HepG2 (cell line): ENCODE data around the gene ABCA13. TPM values are rescaled to one million over a fixed set of nuclear protein-coding genes. Genes with fewer than 3 reads are reported as not detected.

Source experiments
- ATF7-NPFF ChIP-seq: sonication (generic); formaldehyde crosslinking; IDR thresholded peaks from 2 replicates; pipeline ENCODE4 v1.8.1; 2023; ENCODE audit warnings: mild to moderate bottlenecking, low read depth, missing genetic modification reagents, moderate library complexity
- LBX2 ChIP-seq: sonication (generic); formaldehyde crosslinking; IDR thresholded peaks from 2 replicates; pipeline ENCODE4 v1.5.0; 2020; ENCODE audit warnings: missing genetic modification reagents, mild to moderate bottlenecking, borderline replicate concordance
- NFAT5 ChIP-seq: sonication (generic); formaldehyde crosslinking; IDR thresholded peaks from 2 replicates; pipeline ENCODE4 v1.4.0; 2020; ENCODE audit warnings: missing genetic modification reagents
- REPIN1 ChIP-seq: sonication (generic); formaldehyde crosslinking; IDR thresholded peaks from 2 replicates; pipeline ENCODE4 v1.8.0; 2022; ENCODE audit warnings: missing genetic modification reagents, low read depth, mild to moderate bottlenecking, borderline replicate concordance
- RNF2 ChIP-seq: fragments of 450-650 bp; conservative IDR thresholded peaks from 2 replicates; pipeline ENCODE4 v1.6.1; 2016; ENCODE audit warnings: low read depth
- ZSCAN5A ChIP-seq: sonication (generic); formaldehyde crosslinking; IDR thresholded peaks from 2 replicates; pipeline ENCODE4 v1.8.0; 2022; ENCODE audit warnings: mild to moderate bottlenecking, missing genetic modification reagents, borderline replicate concordance
- polyA plus RNA-seq, 8 experiments: library from polyadenylated mRNA; depleted of rRNA in 3 of 8; stranded (reverse) in 7 of 8; unstranded in 1 of 8; fragments of >200 nt; fragmentation: Illumina TruSeq in 4 of 8; extraction: Trizol in 4 of 8; gene quantifications; 2 replicates each; pipeline versions ENCODE4 v1.2.1 to v1.2.3, GENCODE V29; 2011 to 2016; ENCODE audit warnings: low read depth in 4 of 8, missing spikeins in 1 of 8, mixed read lengths in 1 of 8; ENCODE audit not compliant: insufficient read depth in 1 of 8
- total RNA-seq, 5 experiments: library from RNA; depleted of rRNA; stranded (reverse); fragments of >200 nt; fragmentation: Illumina TruSeq; extraction: Trizol; gene quantifications; 2 replicates each; pipeline ENCODE4 v1.2.3, GENCODE V29; 2016; ENCODE audit warnings: low read depth in 1 of 5
- TF ChIP-seq, protein P1 (sequence below): sonication (generic); formaldehyde crosslinking; IDR thresholded peaks from 2 replicates; pipeline ENCODE4 v1.5.1; 2020; ENCODE audit warnings: mild to moderate bottlenecking, missing genetic modification reagents, borderline replicate concordance

ABCA13 gene
- total and polyA plus RNA-seq, 2 of the 13 experiments (the other 11 are each of a cell fraction or from before 2014, with no cell fraction given): 0.03 TPM; not detected in 1

GRCh38 chr7:48563334-48563733, 392.1 kb downstream of the ABCA13 start (continued):
- TF ChIP-seq NFAT5 (CRISPR knock-in tag) (no peak), ZSCAN5A (CRISPR knock-in tag) (no peak), ATF7-NPFF (CRISPR knock-in tag) (no peak), RNF2 (no peak), REPIN1 (no peak), LBX2 (no peak)
- TF ChIP-seq, protein P1, sequence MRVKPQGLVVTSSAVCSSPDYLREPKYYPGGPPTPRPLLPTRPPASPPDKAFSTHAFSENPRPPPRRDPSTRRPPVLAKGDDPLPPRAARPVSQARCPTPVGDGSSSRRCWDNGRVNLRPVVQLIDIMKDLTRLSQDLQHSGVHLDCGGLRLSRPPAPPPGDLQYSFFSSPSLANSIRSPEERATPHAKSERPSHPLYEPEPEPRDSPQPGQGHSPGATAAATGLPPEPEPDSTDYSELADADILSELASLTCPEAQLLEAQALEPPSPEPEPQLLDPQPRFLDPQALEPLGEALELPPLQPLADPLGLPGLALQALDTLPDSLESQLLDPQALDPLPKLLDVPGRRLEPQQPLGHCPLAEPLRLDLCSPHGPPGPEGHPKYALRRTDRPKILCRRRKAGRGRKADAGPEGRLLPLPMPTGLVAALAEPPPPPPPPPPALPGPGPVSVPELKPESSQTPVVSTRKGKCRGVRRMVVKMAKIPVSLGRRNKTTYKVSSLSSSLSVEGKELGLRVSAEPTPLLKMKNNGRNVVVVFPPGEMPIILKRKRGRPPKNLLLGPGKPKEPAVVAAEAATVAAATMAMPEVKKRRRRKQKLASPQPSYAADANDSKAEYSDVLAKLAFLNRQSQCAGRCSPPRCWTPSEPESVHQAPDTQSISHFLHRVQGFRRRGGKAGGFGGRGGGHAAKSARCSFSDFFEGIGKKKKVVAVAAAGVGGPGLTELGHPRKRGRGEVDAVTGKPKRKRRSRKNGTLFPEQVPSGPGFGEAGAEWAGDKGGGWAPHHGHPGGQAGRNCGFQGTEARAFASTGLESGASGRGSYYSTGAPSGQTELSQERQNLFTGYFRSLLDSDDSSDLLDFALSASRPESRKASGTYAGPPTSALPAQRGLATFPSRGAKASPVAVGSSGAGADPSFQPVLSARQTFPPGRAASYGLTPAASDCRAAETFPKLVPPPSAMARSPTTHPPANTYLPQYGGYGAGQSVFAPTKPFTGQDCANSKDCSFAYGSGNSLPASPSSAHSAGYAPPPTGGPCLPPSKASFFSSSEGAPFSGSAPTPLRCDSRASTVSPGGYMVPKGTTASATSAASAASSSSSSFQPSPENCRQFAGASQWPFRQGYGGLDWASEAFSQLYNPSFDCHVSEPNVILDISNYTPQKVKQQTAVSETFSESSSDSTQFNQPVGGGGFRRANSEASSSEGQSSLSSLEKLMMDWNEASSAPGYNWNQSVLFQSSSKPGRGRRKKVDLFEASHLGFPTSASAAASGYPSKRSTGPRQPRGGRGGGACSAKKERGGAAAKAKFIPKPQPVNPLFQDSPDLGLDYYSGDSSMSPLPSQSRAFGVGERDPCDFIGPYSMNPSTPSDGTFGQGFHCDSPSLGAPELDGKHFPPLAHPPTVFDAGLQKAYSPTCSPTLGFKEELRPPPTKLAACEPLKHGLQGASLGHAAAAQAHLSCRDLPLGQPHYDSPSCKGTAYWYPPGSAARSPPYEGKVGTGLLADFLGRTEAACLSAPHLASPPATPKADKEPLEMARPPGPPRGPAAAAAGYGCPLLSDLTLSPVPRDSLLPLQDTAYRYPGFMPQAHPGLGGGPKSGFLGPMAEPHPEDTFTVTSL (CRISPR knock-in tag): no peak
